Spinal cord (tissue), 10 donors: ENCODE measurements around the gene GATC. TPM values are rescaled to one million over a fixed set of nuclear protein-coding genes. Genes with fewer than 3 reads are reported as not detected.
"Not testable (repeated sequence)": the region's sequence is repeated elsewhere in the genome, so short reads cannot be mapped to it uniquely, and the experiment has no call there.

ENCODE experiments used
- DNase-seq, 6 donors: peaks; one replicate each; pipeline versions ENCODE4 v3.0.0 to v3.0.0-alpha.2; 2013 to 2015; ENCODE audit warnings: low spot score in 6 of 6, low read depth in 4 of 6
- H3K27ac ChIP-seq: one replicate; pipeline ENCODE4 v1.5.1; 2013; ENCODE audit warnings: low read depth, low read length, control low read depth
- H3K27me3 ChIP-seq: one replicate; pipeline ENCODE4 v1.6.1; 2013; ENCODE audit warnings: low read length; ENCODE audit not compliant: control insufficient read depth, insufficient read depth
- H3K36me3 ChIP-seq: one replicate; pipeline ENCODE4 v1.6.1; 2013; ENCODE audit warnings: low read length; ENCODE audit not compliant: control insufficient read depth, insufficient read depth
- H3K4me1 ChIP-seq: one replicate; pipeline ENCODE4 v1.6.1; 2013; ENCODE audit warnings: low read length; ENCODE audit not compliant: control insufficient read depth, insufficient read depth
- H3K4me3 ChIP-seq: one replicate; pipeline ENCODE4 v1.5.1; 2013; ENCODE audit warnings: low read depth, low read length, control low read depth
- H3K9me3 ChIP-seq: one replicate; pipeline ENCODE4 v1.6.1; 2013; ENCODE audit warnings: low read length; ENCODE audit not compliant: control insufficient read depth, insufficient read depth
- WGBS: methylation state at CpG from one replicate; pipeline ENCODE4 v1.1.5; 2013; ENCODE audit warnings: missing lambda C conversion rate; ENCODE audit not compliant: insufficient coverage; 5-methylcytosine and 5-hydroxymethylcytosine counted together
- polyA plus RNA-seq, 2 donors: library from polyadenylated mRNA; unstranded; fragments of 120-200 nt; gene quantifications; one replicate each; pipeline ENCODE4 v1.2.1, GENCODE V29; 2013; ENCODE audit not compliant: insufficient read length in 2 of 2
- total RNA-seq, 2 donors: library from RNA; depleted of rRNA in 1 of 2; stranded (reverse); fragments of 120-200 nt in 1 of 2; fragments of >200 nt in 1 of 2; gene quantifications; one replicate each; pipeline versions ENCODE4 v1.2.3 to v1.2.4, GENCODE V29; 2013 to 2014
- donor health status: healthy.

GATC gene
- total and polyA plus RNA-seq, 4 donors: 22.7 to 39.1 (median 35.8) TPM

GRCh38 chr12:120481022-120481767 is 35.0 kb downstream of the GATC start:
- H3K27ac ChIP-seq: no peak overlapping the region
- DNase-seq: no peak
- 89% methylated on average over 3 of the region's 9 CpGs for WGBS
- no peaks in the 10 kb centered on the region for H3K9me3 ChIP-seq
- H3K4me3 ChIP-seq: no peak overlapping the region
- peaks cover 2% of the 10 kb centered on the region for H3K4me1 ChIP-seq
- peaks cover 19% of the 10 kb centered on the region for H3K36me3 ChIP-seq
- H3K27me3 ChIP-seq: no peaks in the 10 kb centered on the region

- peaks cover 26% of the 10 kb centered on the region for H3K36me3 ChIP-seq
- H3K4me3 ChIP-seq: no peak overlapping the region
- H3K9me3 ChIP-seq: no peaks in the 10 kb centered on the region
- 100% methylated on average over 1 of the region's 1 CpG for WGBS
- peaks cover 8% of the 10 kb centered on the region for H3K4me1 ChIP-seq
- no peak overlapping the region for H3K27ac ChIP-seq
- no peak for DNase-seq
- H3K27me3 ChIP-seq: no peaks in the 10 kb centered on the region
These were observed 37.4 kb downstream of the GATC start for GRCh38 chr12:120483621-120484020.

GRCh38 chr12:120485961-120486881 is 40.0 kb downstream of the GATC start:
- H3K27me3 ChIP-seq: no peaks in the 10 kb centered on the region
- peaks cover 31% of the 10 kb centered on the region for H3K36me3 ChIP-seq
- H3K4me3 ChIP-seq: no peak overlapping the region
- H3K27ac ChIP-seq: no peak overlapping the region
- H3K9me3 ChIP-seq: no peaks in the 10 kb centered on the region
- 100% methylated on average over 2 of the region's 7 CpGs for WGBS
- H3K4me1 ChIP-seq: peaks cover 6% of the 10 kb centered on the region
- peak in 1 of 6 donors; percentile 13 for DNase-seq

- DNase-seq, H3K27ac ChIP-seq, H3K4me1 ChIP-seq, H3K9me3 ChIP-seq, H3K27me3 ChIP-seq, H3K4me3 ChIP-seq: not testable (repeated sequence)
- peaks cover 23% of the 10 kb centered on the region for H3K36me3 ChIP-seq
- 44% methylated on average over 5 of the region's 7 CpGs for WGBS
These were observed 41.3 kb downstream of the GATC start for GRCh38 chr12:120487552-120487951.

GRCh38 chr12:120488057-120488640 is 41.9 kb downstream of the GATC start:
- no peak overlapping the region for H3K27ac ChIP-seq

GRCh38 chr12:120489018-120489417 is 42.8 kb downstream of the GATC start:
- Histone ChIP-seq H3K27me3 (no peaks in the 10 kb centered on the region), H3K4me3 (no peak overlapping the region), H3K27ac (no peak overlapping the region), H3K9me3 (no peaks in the 10 kb centered on the region), H3K36me3 (peaks cover 17% of the 10 kb centered on the region), H3K4me1 (peaks cover 6% of the 10 kb centered on the region)
- DNase-seq: peak in 1 of 6 donors; percentile 44
- 96% methylated on average over 4 of the region's 4 CpGs for WGBS

More at GRCh38 chr12:120488057-120488640, 41.9 kb downstream of the GATC start:
- WGBS: 64% methylated on average over 3 of the region's 5 CpGs
- no peaks in the 10 kb centered on the region for H3K9me3 ChIP-seq
- H3K27me3 ChIP-seq: no peaks in the 10 kb centered on the region
- H3K36me3 ChIP-seq: peaks cover 17% of the 10 kb centered on the region
- no peak overlapping the region for H3K4me3 ChIP-seq
- no peak for DNase-seq
- peaks cover 6% of the 10 kb centered on the region for H3K4me1 ChIP-seq

- WGBS: 94% methylated on average over 3 of the region's 5 CpGs
- H3K4me3 ChIP-seq: no peak overlapping the region
- H3K4me1 ChIP-seq: peaks cover 6% of the 10 kb centered on the region
- H3K36me3 ChIP-seq: peaks cover 17% of the 10 kb centered on the region
- H3K27ac ChIP-seq: no peak overlapping the region
- no peak for DNase-seq
- H3K27me3 ChIP-seq: no peaks in the 10 kb centered on the region
- no peaks in the 10 kb centered on the region for H3K9me3 ChIP-seq
These were observed 44.1 kb downstream of the GATC start for GRCh38 chr12:120490325-120490724.

- no peaks in the 10 kb centered on the region for H3K9me3 ChIP-seq
- H3K4me3 ChIP-seq: no peak overlapping the region
- peak in 1 of 6 donors; percentile 35 for DNase-seq
- H3K27me3 ChIP-seq: no peaks in the 10 kb centered on the region
- 100% methylated on average over 1 of the region's 2 CpGs for WGBS
- no peak overlapping the region for H3K27ac ChIP-seq
- peaks cover 6% of the 10 kb centered on the region for H3K4me1 ChIP-seq
- peaks cover 17% of the 10 kb centered on the region for H3K36me3 ChIP-seq
These were observed 44.7 kb downstream of the GATC start for GRCh38 chr12:120490833-120491512.

GRCh38 chr12:120495186-120495730 is 49.0 kb downstream of the GATC start:
- Histone ChIP-seq H3K4me3 (peak overlapping the region; percentile 87), H3K4me1 (no peaks in the 10 kb centered on the region), H3K27ac (peak overlapping the region; percentile 61), H3K36me3 (peaks cover 15% of the 10 kb centered on the region), H3K9me3 (no peaks in the 10 kb centered on the region), H3K27me3 (no peaks in the 10 kb centered on the region)
- WGBS: 15% methylated on average over 12 of the region's 17 CpGs
- DNase-seq: no peak
